ENCODE measurements around the gene ZNF526. TPM values are rescaled to one million over a fixed set of nuclear protein-coding genes. Genes with fewer than 3 reads are reported as not detected.

The ZNF526 gene
- total and polyA plus RNA-seq, 9 of the 15 experiments (the other 6 are each of a cell fraction or from before 2014, with no cell fraction given): 1.3 to 17.9 (median 6.2) TPM

- TF ChIP-seq FOXO4 (CRISPR knock-in tag; IDR thresholded peaks at IDR 0.05): no peak
- no peak for TF ChIP-seq CCNT2 (IDR thresholded peaks at IDR 0.05; ENCODE audit: borderline replicate concordance, extremely low read depth, insufficient read length, low read depth, low read length)
- no peak for TF ChIP-seq EZH2 (IDR thresholded peaks at IDR 0.05; ENCODE audit: borderline replicate concordance, low read depth, low read length)
- TF ChIP-seq MBD1 (CRISPR knock-in tag; IDR thresholded peaks at IDR 0.05): no peak
- no peak for TF ChIP-seq MLX (CRISPR knock-in tag; conservative IDR thresholded peaks at IDR 0.05)
- no peak for TF ChIP-seq MED1 (CRISPR knock-in tag; IDR thresholded peaks at IDR 0.05; ENCODE audit: borderline replicate concordance)
- TF ChIP-seq FOXP1 (CRISPR knock-in tag; IDR thresholded peaks at IDR 0.05): no peak
- peak; percentile 62 to 67; a peak in 3 of 4 replicates for TF ChIP-seq MNT (conservative IDR thresholded peaks at IDR 0.05)
- TF ChIP-seq SETDB1 (IDR thresholded peaks at IDR 0.05; ENCODE audit: low read length): no peak
- no peak for TF ChIP-seq HSF4 (CRISPR knock-in tag; IDR thresholded peaks at IDR 0.05; ENCODE audit: borderline replicate concordance)
- no peak for TF ChIP-seq TARDBP (IDR thresholded peaks at IDR 0.05)
- no peak for TF ChIP-seq TAL1 (IDR thresholded peaks at IDR 0.05)
- TF ChIP-seq HCFC1 (IDR thresholded peaks at IDR 0.05; ENCODE audit: low read depth, low read length): no peak
- TF ChIP-seq FOSL1 (tag; conservative IDR thresholded peaks at IDR 0.05): no peak
- no peak for TF ChIP-seq DLX4 (CRISPR knock-in tag; IDR thresholded peaks at IDR 0.05)
- no peak for TF ChIP-seq NR0B1 (IDR thresholded peaks at IDR 0.05; ENCODE audit: partially characterized antibody)
- TF ChIP-seq NR4A1 (CRISPR knock-in tag; IDR thresholded peaks at IDR 0.05): no peak
- TF ChIP-seq NR4A1 (tag; IDR thresholded peaks at IDR 0.05): no peak
- no peak for TF ChIP-seq ERF (CRISPR knock-in tag; IDR thresholded peaks at IDR 0.05)
- no peak for TF ChIP-seq NFYB (IDR thresholded peaks at IDR 0.05; ENCODE audit: extremely low read depth, insufficient read length)
- TF ChIP-seq CBX5 (IDR thresholded peaks at IDR 0.05; ENCODE audit: borderline replicate concordance, low read depth): no peak
Observed at GRCh38 chr19:42253245-42254088, 33.4 kb downstream of the ZNF526 start (continued).

Data from K562 (cell line).